ENCODE data around the gene MYL2. TPM values are rescaled to one million over a fixed set of nuclear protein-coding genes. Genes with fewer than 3 reads are reported as not detected.
A peak's percentile ranks its signal among the peaks of the same experiment; 100 is the strongest.
"Not testable (repeated sequence)": the region's sequence is repeated elsewhere in the genome, so short reads cannot be mapped to it uniquely, and the experiment has no call there.

MYL2 gene, protein sequence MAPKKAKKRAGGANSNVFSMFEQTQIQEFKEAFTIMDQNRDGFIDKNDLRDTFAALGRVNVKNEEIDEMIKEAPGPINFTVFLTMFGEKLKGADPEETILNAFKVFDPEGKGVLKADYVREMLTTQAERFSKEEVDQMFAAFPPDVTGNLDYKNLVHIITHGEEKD
- not detected for total RNA-seq

- ATAC-seq (no peak), DNase-seq (ENCODE audit: low spot score) (no peak)
Observed at GRCh38 chr12:110920324-110920910, at the start of gene MYL2. MYL2 (minus strand) TSS chr12:110920579; CDS start chr12:110920529, 50 bp downstream.

- DNase-seq (ENCODE audit: low spot score) (no peak), ATAC-seq (no peak)
Observed at GRCh38 chr12:110966081-110966760, 45.8 kb upstream of the MYL2 start.

- no peak for DNase-seq (ENCODE audit: low spot score)
- ATAC-seq: no peak
Observed at GRCh38 chr12:110965574-110965973, 45.2 kb upstream of the MYL2 start.

DNA sequence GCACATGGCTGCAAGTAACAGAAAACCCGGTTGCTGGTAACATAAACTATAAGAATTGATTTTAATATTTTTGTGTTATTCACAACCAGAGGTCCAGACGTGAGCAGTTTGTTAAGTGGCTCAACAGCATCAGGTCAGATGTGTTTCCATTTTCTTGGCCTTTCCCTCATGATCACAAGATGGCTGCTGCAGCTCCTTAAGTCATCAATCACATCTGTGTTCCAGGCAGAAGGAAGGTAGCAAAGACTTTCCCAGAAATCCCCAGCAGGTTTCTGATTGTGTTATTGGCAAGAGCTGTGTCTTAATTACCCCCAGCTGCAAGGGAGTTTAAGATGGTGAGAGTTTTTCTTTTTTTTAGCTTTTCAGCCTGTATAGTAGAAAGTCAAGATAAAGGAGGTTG is 40.4 kb upstream of the MYL2 start:
- DNase-seq (ENCODE audit: low spot score): no peak
- no peak for ATAC-seq

- DNase-seq (ENCODE audit: low spot score) (no peak), ATAC-seq (no peak)
Observed at GRCh38 chr12:110957652-110958051, 37.3 kb upstream of the MYL2 start.

DNA sequence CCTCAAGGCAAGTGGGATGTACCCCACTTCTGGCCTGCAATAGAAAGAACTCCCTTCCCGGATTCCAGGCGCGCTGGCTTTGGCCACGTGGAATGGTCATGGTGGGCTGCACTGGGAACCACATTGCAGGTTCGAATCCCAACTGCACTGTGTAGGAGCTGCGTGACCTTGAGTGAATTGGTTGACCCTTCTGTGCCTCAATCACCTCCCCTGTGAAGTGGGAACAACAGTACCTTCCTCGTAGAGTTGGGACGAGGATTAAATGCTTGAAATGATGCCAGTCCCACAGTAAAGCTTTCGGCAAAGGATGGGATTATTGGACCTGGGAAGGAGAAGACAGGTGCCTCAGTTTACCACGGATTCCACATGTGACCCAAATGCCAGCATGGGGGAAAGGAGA is 36.8 kb upstream of the MYL2 start:
- no peak for DNase-seq (ENCODE audit: low spot score)
- ATAC-seq: no peak

DNA sequence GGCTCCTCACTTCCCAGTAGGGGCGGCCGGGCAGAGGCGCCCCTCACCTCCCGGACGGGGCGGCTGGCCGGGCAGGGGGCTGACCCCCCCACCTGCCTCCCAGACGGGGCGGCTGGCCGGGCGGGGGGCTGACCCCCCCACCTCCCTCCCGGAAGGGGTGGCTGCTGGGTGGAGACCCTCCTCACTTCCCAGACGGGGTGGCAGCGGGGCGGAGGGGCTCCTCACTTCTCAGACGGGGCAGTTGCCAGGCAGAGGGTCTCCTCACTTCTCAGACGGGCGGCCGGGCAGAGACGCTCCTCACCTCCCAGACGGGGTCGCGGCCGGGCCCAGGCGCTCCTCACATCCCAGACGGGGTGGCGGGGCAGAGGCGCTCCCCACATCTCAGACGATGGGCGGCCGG is 30.5 kb upstream of the MYL2 start:
- not testable (repeated sequence) for ATAC-seq; DNase-seq (ENCODE audit: low spot score)

- not testable (repeated sequence) for ATAC-seq
Observed at GRCh38 chr12:110950466-110950865, 30.1 kb upstream of the MYL2 start.

DNA sequence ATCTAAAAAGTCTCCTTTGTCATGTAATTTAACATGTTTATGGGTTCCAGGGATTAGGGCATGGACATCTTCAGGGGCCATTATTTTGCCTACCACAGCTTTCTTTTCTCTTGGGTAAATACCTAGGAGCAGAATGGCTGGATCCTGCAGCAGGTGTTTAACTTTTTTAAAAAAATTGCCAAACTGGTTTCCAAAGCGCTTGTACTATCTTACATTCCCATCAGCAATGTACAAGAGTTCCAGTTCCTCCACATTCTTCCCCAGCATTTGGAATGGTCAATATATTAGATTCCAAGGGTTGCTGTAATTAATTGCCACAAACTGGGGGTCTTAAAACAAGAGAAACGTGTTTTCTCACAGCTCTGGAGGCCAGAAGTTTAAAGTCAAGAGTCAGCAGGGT is 27.7 kb upstream of the MYL2 start:
- ATAC-seq: no peak
- DNase-seq (ENCODE audit: low spot score): no peak

More at GRCh38 chr12:110950466-110950865, 30.1 kb upstream of the MYL2 start:
- DNase-seq (ENCODE audit: low spot score): not testable (repeated sequence)

DNA sequence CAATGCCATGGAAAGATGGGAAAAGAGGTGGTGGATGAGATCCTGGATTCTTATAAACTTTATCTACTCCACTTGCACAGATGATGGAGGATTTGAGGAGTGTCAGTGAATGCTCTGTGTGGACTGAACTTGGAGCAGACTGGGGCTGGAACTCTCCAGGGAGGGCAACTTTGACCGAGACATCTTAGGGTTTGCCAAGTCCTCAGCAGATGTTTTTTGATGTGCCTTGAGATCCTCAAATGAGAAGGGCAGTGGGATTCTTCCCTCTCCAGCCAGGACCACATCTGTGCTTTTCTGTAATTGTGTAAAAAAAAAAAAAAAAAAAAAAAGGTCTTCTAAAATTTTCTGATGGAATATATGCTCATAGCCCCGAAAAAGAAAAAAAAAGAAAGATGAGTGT is 23.0 kb upstream of the MYL2 start:
- no peak for ATAC-seq
- DNase-seq (ENCODE audit: low spot score): no peak

DNA sequence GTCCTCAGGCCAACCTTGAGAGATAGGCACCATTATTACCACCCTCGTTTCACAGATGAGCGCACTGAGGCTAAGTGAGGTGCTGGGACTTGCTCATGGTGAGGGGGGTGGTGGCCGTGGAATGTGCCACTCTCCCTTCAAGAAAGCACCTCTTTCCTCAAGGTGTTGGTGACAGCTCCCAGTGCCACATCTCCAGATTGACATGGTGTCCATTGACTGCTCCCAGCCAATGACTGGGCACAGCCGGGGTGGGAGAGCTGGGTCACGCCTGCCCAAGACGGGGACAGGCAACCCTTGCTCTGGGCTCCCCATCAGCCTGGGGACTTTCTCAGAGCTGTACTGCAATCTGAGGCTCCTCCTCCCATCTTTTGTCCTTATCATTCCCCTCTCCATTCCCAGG is 21.0 kb upstream of the MYL2 start:
- no peak for ATAC-seq
- DNase-seq (ENCODE audit: low spot score): no peak

DNA sequence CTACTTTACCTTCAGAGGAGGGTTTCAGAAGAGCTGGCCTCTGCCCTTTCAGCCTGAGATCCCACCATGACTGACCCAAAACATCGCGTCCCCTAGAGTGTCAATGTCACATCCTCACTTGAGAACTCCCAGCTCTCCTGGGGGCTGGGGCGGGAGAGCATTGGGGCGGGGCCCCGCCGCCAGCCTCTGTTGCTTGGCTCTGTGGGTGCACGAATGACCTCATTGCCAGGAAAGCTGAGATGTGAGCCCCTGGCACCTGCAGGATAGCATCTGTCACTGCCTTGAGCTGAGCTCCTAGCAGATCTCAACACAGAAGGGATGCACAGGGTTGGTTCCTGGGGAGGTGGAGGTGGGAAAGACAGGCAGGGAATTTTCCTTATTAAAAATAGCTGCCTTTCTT is 20.6 kb upstream of the MYL2 start:
- DNase-seq (ENCODE audit: low spot score) (no peak), ATAC-seq (no peak)

- DNase-seq (ENCODE audit: low spot score): no peak
- ATAC-seq: no peak
Observed at GRCh38 chr12:110940296-110940695, 19.9 kb upstream of the MYL2 start.

- ATAC-seq (peak; percentile 98), DNase-seq (ENCODE audit: low spot score) (peak; percentile 63)
Observed at GRCh38 chr12:110937104-110937641, 16.8 kb upstream of the MYL2 start.

DNA sequence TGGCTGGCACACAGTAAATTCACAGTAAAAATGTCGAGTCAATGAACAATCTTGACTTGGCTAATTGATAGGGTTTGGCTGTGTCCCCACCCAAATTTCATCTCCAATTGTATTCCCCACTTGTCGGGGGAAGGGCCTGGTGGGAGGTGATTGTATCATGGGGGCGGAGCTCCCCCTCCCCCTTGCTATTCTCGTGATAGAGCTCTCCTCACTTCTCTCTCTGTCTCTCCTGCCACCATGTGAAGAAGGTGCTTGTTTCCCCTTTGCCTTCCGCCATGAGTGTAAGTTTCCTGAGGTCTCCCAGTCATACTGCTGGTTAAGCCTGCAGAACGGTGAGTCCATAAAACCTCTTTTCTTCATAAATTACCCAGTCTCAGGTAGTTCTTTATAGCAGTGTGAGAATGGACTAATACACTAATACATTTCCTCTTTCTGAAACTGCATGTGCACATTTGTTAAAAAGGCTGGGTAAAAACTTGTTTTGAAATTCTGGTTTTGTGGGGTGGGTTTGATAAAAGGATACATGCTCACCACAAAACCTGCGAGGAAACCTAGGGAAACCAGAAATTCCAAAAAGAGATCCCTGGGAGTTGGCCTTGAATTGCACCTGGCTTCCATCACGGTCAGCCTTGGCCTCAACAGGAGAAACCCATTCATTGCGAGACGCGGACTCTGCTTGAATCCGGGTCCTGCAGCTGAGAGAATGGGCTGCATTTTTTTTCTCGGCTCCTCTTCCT is 16.2 kb upstream of the MYL2 start:
- ATAC-seq (no peak), DNase-seq (ENCODE audit: low spot score) (no peak)

DNA sequence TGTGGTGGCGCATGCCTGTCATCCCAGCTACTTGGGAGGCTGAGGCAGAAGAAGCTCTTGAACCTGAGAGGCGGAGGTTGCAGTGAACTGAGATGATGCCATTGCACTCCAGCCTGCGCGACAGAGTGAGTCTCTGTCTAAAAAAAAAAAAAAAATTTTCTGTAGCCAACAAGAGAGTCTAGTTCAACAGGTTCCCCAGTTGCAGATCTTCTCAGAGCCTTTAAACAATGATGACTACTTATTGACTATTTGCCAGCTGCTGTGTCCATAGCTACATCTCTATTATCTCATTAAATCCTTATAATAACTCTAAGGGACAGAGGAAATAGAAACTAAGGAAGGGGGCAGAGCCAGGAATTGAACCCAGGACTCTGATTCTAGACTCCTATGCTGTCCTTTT is 15.2 kb upstream of the MYL2 start:
- DNase-seq (ENCODE audit: low spot score) (no peak), ATAC-seq (no peak)

DNA sequence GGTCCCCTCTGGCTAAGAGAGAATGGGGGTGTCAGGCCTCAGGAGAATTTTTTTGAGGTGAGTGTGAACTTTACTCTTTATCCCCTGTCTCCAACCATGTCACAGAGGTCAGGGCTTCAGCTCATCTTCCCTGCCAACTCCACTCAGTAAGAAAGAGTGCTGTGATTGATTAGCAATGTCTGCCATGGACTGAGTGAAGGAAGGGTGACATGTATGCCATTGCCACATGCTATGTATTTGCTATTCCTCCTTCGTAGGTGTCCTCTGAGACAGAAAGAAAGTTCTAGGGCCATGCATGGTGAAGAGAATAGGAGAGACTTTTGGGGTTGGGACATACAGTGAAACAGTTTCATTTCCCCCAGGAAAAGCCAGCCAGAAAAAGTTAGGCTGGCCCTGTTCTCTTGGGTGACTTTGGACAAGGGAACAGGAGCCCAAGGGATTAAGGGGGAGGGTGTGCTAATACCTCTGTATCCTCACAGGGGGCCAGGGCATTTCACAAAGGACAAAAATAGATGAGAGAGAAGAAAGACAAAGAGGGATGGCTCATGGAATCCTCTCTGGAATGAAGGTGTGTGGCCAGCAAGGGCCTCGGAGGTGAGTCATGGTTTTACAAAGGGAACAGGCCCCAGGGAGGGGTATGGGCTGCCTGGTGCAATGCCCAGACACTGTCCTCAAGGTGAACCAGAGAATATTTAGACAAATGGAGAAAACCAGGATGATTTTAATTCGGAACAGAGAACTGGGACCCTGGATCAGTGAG is 13.9 kb upstream of the MYL2 start:
- ATAC-seq: no peak
- DNase-seq (ENCODE audit: low spot score): no peak

GRCh38 chr12:110933326-110933974 is 13.1 kb upstream of the MYL2 start:
- DNase-seq (ENCODE audit: low spot score): no peak
- no peak for ATAC-seq

DNA sequence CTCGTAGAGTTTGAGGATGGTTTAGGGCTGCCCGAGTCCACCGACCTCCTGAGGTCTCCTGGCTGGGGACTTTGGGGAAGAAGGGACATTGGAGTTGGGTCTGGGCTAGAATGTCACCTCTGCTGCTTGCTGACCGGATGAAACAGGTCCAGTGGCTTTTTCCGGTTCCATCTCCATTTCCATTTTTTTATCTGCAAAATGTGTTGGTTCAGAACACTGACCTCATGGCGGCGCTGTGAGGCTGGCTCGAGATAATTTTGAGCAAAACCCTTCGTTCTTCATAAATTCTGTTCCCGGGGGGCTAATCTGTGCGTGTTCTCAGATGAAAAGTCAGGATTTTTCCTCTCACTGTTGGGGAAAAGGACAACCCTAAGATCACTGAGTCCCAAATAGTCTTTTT is 11.7 kb upstream of the MYL2 start:
- ATAC-seq (no peak), DNase-seq (ENCODE audit: low spot score) (no peak)

DNA sequence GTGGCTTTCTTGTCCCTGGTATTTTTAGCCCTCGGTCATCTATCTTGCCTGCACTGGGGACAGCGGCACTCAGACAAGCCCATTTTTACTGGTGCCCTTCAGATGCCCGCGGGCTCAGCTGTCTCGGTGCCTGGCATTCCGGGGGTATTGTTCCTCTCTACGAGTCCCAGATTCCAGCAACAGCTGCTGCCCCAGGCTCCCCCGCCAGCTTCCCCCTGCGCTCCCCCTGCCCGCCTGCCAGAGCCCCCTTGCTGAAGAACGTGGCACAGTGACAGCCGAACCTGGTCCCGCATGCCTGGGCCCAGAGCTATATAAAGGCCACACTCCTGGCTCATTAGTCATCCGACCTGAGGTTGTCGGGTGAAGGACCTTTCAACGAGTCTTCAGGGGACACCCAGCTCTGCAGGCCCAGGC is 10.9 kb upstream of the MYL2 start:
- DNase-seq (ENCODE audit: low spot score): no peak
- ATAC-seq: no peak
